ENCODE data around the gene C8A. TPM values are rescaled to one million over a fixed set of nuclear protein-coding genes. Genes with fewer than 3 reads are reported as not detected.

The C8A gene
- total RNA-seq, 2 experiments from 2014 or later, result not detected

GRCh38 chr1:56908619-56909221 lies 54.1 kb downstream of the C8A start:
- Mint-ChIP-seq H3K4me1 (no peaks in the 10 kb centered on the region), H3K9me3 (no peaks in the 10 kb centered on the region), H3K27ac (no peak overlapping the region), H3K27me3 (peaks cover 2% of the 10 kb centered on the region), H3K4me3 (no peak overlapping the region), H3K36me3 (ENCODE audit: low read depth) (no peaks in the 10 kb centered on the region)
- no peak for DNase-seq
- ChIA-PET CTCF (no interaction called here), POLR2A (no interaction called here)

- CTCF ChIA-PET, result no interaction called here
Observed at GRCh38 chr1:56910441-56910985, 55.9 kb downstream of the C8A start.

GRCh38 chr1:56911098-56911938 lies 56.7 kb downstream of the C8A start:
- ChIA-PET POLR2A (no interaction called here), CTCF (no interaction called here)
- Mint-ChIP-seq H3K36me3 (ENCODE audit: low read depth) (no peaks in the 10 kb centered on the region), H3K4me1 (no peaks in the 10 kb centered on the region), H3K27me3 (peaks cover 2% of the 10 kb centered on the region), H3K9me3 (no peaks in the 10 kb centered on the region), H3K27ac (no peak overlapping the region), H3K4me3 (no peak overlapping the region)
- DNase-seq, result no peak

More at GRCh38 chr1:56910441-56910985, 55.9 kb downstream of the C8A start:
- Mint-ChIP-seq H3K27me3 (peaks cover 2% of the 10 kb centered on the region), H3K36me3 (ENCODE audit: low read depth) (no peaks in the 10 kb centered on the region), H3K4me3 (no peak overlapping the region), H3K27ac (no peak overlapping the region), H3K4me1 (no peaks in the 10 kb centered on the region), H3K9me3 (no peaks in the 10 kb centered on the region)
- POLR2A ChIA-PET, result no interaction called here
- DNase-seq, result no peak

DNA sequence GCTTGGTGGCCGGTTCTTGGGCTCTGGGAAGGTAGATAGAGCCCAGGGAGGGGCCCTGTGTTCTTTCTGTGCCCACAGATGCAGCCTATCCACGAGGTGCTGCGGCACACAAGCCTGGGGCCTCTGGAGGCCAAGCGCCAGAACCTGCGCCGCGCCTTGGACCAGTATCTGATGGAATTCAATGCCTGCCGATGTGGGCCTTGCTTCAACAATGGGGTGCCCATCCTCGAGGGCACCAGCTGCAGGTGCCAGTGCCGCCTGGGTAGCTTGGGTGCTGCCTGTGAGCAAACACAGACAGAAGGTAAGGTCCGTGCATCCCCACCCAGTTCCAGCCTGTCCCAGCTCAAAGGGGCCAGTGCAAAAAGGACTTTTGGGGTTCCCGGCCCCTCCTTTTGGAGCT lies 57.7 kb downstream of the C8A start:
- POLR2A ChIA-PET, result no interaction called here
- CTCF ChIA-PET, result no interaction called here
- H3K4me1 Mint-ChIP-seq, result no peaks in the 10 kb centered on the region

DNA sequence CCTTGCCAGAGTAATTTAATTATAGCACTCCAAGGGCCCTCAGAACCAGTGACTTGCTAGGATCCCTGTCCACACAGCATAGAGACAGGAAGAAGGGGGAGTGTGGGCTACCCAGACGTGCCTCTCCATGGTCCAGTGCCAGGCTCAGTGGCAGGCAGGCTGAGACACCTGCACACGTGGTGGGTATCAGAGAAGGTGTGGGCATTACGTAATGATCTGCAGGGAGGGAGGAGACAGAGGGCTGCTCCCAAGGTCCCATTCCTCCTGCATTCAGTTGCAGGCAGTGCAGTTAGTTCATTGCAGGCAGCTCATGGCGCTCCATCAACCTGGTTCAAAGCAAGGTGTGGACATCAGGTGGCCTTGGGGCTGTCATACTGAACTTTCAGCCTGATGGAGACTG lies 61.4 kb downstream of the C8A start:
- ChIA-PET CTCF (no interaction called here), POLR2A (no interaction called here)
- no peak for DNase-seq

More for the DNA sequence above, 57.7 kb downstream of the C8A start:
- DNase-seq, result no peak
- no peaks in the 10 kb centered on the region for H3K9me3 Mint-ChIP-seq
- no peaks in the 10 kb centered on the region for H3K36me3 Mint-ChIP-seq (ENCODE audit: low read depth)
- H3K27me3 Mint-ChIP-seq, result peaks cover under 1% of the 10 kb centered on the region
- H3K27ac Mint-ChIP-seq, result no peak overlapping the region
- no peak overlapping the region for H3K4me3 Mint-ChIP-seq

GRCh38 chr1:56916630-56917029 lies 62.0 kb downstream of the C8A start:
- Mint-ChIP-seq H3K4me1 (no peaks in the 10 kb centered on the region), H3K4me3 (no peak overlapping the region), H3K36me3 (ENCODE audit: low read depth) (no peaks in the 10 kb centered on the region), H3K9me3 (no peaks in the 10 kb centered on the region), H3K27ac (no peak overlapping the region), H3K27me3 (no peaks in the 10 kb centered on the region)
- DNase-seq, result no peak
- CTCF ChIA-PET, result no interaction called here
- POLR2A ChIA-PET, result no interaction called here

More for the DNA sequence above, 61.4 kb downstream of the C8A start:
- Mint-ChIP-seq H3K4me3 (no peak overlapping the region), H3K27me3 (no peaks in the 10 kb centered on the region), H3K9me3 (no peaks in the 10 kb centered on the region), H3K36me3 (ENCODE audit: low read depth) (no peaks in the 10 kb centered on the region), H3K27ac (no peak overlapping the region), H3K4me1 (no peaks in the 10 kb centered on the region)

- Mint-ChIP-seq H3K36me3 (ENCODE audit: low read depth) (no peaks in the 10 kb centered on the region), H3K9me3 (no peaks in the 10 kb centered on the region), H3K4me1 (no peaks in the 10 kb centered on the region), H3K27me3 (no peaks in the 10 kb centered on the region), H3K27ac (no peak overlapping the region), H3K4me3 (no peak overlapping the region)
- ChIA-PET POLR2A (no interaction called here), CTCF (no interaction called here)
- no peak for DNase-seq
Observed at GRCh38 chr1:56917356-56917755, 62.8 kb downstream of the C8A start.

DNA sequence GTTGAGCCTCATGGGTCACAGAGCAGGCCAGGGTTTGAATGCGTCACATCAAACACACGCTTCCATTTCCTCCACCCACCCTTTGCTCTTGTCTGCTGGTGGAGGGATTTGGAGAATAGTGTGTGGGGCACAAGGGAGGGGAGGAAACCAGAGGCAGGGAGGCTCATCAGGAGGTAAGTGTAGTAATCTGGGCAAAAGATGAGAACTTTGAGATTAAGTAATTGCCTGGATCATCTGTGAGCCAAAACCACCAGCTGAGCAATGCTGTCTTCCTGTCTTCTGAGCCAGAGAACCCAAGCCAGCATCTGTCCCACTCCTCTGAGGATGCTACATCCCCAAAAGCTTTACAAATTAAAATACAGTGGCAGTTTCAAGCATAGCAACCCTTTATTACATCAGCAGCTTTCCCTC lies 66.0 kb downstream of the C8A start:
- H3K4me1 Mint-ChIP-seq, result no peaks in the 10 kb centered on the region
- H3K27ac Mint-ChIP-seq, result no peak overlapping the region
- H3K9me3 Mint-ChIP-seq, result no peaks in the 10 kb centered on the region
- H3K36me3 Mint-ChIP-seq (ENCODE audit: low read depth), result no peaks in the 10 kb centered on the region
- DNase-seq, result no peak
- H3K27me3 Mint-ChIP-seq, result no peaks in the 10 kb centered on the region
- no peak overlapping the region for H3K4me3 Mint-ChIP-seq
- ChIA-PET CTCF (no interaction called here), POLR2A (no interaction called here)

DNA sequence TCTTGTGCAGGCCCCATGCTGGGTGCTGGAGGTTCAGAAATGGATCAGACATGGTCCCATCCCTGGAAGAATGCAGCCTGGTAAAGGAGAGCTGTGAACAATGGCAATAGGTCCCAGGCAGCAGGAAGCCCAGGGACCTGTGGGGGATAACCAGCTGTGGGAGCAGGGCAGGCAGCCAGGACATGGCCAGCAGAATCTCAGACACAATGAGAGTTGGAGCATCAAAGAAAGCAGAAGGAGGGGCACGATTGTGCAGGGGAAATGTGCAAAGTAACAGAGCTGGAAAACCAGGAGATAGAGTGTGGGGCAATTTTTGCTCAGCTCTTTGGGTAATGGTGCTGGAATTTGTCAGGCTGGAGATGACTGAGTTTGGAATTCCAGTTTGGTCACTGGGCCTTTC lies 66.9 kb downstream of the C8A start:
- H3K4me3 Mint-ChIP-seq, result no peak overlapping the region
- ChIA-PET POLR2A (no interaction called here), CTCF (no interaction called here)
- no peak overlapping the region for H3K27ac Mint-ChIP-seq
- no peaks in the 10 kb centered on the region for H3K9me3 Mint-ChIP-seq
- H3K4me1 Mint-ChIP-seq, result no peaks in the 10 kb centered on the region
- H3K36me3 Mint-ChIP-seq (ENCODE audit: low read depth), result no peaks in the 10 kb centered on the region
- no peak for DNase-seq
- H3K27me3 Mint-ChIP-seq, result no peaks in the 10 kb centered on the region

DNA sequence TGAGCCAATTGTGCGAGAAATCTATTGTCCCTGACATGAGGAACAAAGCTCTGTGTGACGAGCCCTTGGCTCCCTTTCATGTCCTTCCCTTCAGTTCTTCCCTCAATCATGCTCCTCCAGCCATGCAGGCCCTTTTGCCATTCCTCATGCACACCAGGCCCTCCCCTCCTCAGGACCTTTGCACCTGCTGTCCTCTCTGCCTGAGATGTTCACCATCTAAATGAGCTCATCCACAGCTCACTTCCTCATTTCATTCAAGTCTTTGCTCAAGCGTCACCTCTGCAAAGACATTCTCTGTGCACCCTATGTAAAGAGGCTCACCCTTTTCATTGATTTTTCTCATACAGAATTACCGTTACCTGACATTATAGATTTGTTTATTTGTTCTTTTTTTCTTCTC lies 67.5 kb downstream of the C8A start:
- POLR2A ChIA-PET, result no interaction called here
- Mint-ChIP-seq H3K36me3 (ENCODE audit: low read depth) (no peaks in the 10 kb centered on the region), H3K4me3 (no peak overlapping the region), H3K27ac (no peak overlapping the region), H3K4me1 (no peaks in the 10 kb centered on the region), H3K9me3 (no peaks in the 10 kb centered on the region), H3K27me3 (no peaks in the 10 kb centered on the region)
- no peak for DNase-seq
- CTCF ChIA-PET, result no interaction called here

- ChIA-PET CTCF (no interaction called here), POLR2A (no interaction called here)
- H3K4me3 Mint-ChIP-seq, result no peak overlapping the region
- H3K27ac Mint-ChIP-seq, result no peak overlapping the region
- H3K9me3 Mint-ChIP-seq, result no peaks in the 10 kb centered on the region
- no peaks in the 10 kb centered on the region for H3K4me1 Mint-ChIP-seq
- DNase-seq, result no peak
- no peaks in the 10 kb centered on the region for H3K27me3 Mint-ChIP-seq
- no peaks in the 10 kb centered on the region for H3K36me3 Mint-ChIP-seq (ENCODE audit: low read depth)
Observed at GRCh38 chr1:56922507-56922906, 67.9 kb downstream of the C8A start.

DNA sequence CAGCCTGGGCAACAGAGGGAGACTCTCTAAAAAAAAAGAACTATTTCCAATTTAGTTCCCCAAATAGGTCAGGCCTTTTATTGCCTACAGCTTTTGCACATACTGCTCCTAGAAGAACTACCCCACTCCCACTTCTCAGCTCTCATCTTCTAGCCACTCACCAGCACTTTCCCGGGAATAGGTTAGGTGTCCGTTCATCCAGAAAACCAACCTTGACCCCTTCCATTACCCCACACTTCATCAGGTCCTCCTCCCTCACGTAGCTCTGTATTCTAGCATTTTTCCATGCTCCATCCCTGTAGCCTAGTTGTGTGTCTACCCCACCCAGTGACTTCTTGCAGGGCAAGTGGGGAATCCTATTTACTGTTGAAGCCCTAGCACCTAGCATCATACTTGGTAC lies 68.6 kb downstream of the C8A start:
- DNase-seq, result no peak
- Mint-ChIP-seq H3K9me3 (no peaks in the 10 kb centered on the region), H3K4me1 (no peaks in the 10 kb centered on the region), H3K4me3 (no peak overlapping the region), H3K36me3 (ENCODE audit: low read depth) (no peaks in the 10 kb centered on the region), H3K27ac (no peak overlapping the region), H3K27me3 (no peaks in the 10 kb centered on the region)
- ChIA-PET CTCF (no interaction called here), POLR2A (no interaction called here)

DNA sequence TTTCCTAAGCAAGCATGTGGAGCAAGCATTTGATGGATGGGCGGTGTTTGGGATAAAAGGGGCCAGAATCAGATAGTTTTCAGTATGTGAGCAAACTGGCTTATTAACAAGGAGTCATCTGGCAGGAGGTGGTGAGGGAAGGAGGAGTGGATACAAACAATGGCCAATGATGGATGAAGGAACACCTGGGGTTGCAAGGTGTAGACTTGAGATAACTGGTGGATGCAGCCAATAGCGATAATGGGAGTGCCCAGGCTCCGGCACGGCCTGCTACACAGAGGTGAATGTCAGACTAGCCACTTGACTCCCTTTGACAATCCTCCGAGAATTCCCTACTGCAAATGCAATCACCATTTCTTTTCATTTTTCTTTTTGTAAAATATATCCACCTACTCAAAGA lies 69.5 kb downstream of the C8A start:
- no peaks in the 10 kb centered on the region for H3K36me3 Mint-ChIP-seq (ENCODE audit: low read depth)
- no peak for DNase-seq
- no peaks in the 10 kb centered on the region for H3K9me3 Mint-ChIP-seq
- H3K4me3 Mint-ChIP-seq, result no peak overlapping the region
- H3K27ac Mint-ChIP-seq, result no peak overlapping the region
- ChIA-PET POLR2A (no interaction called here), CTCF (no interaction called here)
- H3K4me1 Mint-ChIP-seq, result no peaks in the 10 kb centered on the region
- no peaks in the 10 kb centered on the region for H3K27me3 Mint-ChIP-seq

GRCh38 chr1:56925193-56925592 lies 70.6 kb downstream of the C8A start:
- POLR2A ChIA-PET, result no interaction called here
- CTCF ChIA-PET, result no interaction called here
- Mint-ChIP-seq H3K4me3 (no peak overlapping the region), H3K9me3 (no peaks in the 10 kb centered on the region), H3K27ac (no peak overlapping the region), H3K27me3 (no peaks in the 10 kb centered on the region), H3K36me3 (ENCODE audit: low read depth) (no peaks in the 10 kb centered on the region), H3K4me1 (no peaks in the 10 kb centered on the region)
- DNase-seq, result no peak

Data from activated CD4-positive, alpha-beta T cell treated with anti-CD3 and anti-CD28 coated beads, Interleukin-2, amount 10 ng/mL, durations not matched to agents 7 days and 5 days (primary cell).